Activated naive CD4-positive, alpha-beta T cell treated with anti-CD3 and anti-CD28 coated beads for 36 hours (primary cell): ENCODE data around the gene INSIG1. TPM values are rescaled to one million over a fixed set of nuclear protein-coding genes. Genes with fewer than 3 reads are reported as not detected.
A peak's percentile ranks its signal among the peaks of the same experiment; 100 is the strongest.

ENCODE experiments used
- CTCF ChIA-PET: fragments of 350-600 bp; sonication (Branson Sonifier 250); formaldehyde crosslinking; loops from one replicate; lab custom pipeline; 2021; ENCODE audit warnings: antibody characterized with exemption; lab: Charles Lee
- DNase-seq: peaks from one replicate; pipeline ENCODE4 v3.0.0-alpha.2; 2020
- H3K27ac Mint-ChIP-seq: one replicate; pipeline ENCODE4 v1.8.0; 2021; ENCODE audit warnings: mild to moderate bottlenecking, mixed read lengths
- H3K27me3 Mint-ChIP-seq: one replicate; pipeline ENCODE4 v1.8.0; 2021; ENCODE audit warnings: low read depth, mixed read lengths
- H3K36me3 Mint-ChIP-seq: one replicate; pipeline ENCODE4 v1.8.0; 2021; ENCODE audit warnings: low read depth, mixed read lengths
- H3K4me1 Mint-ChIP-seq: one replicate; pipeline ENCODE4 v1.8.0; 2021; ENCODE audit warnings: low read depth, mixed read lengths
- H3K4me3 Mint-ChIP-seq: one replicate; pipeline ENCODE4 v1.8.0; 2021; ENCODE audit warnings: mild to moderate bottlenecking, moderate library complexity, mixed read lengths
- H3K9me3 Mint-ChIP-seq: one replicate; pipeline ENCODE4 v1.8.0; 2021; ENCODE audit warnings: mixed read lengths
- intact Hi-C: fragments of 100-400 bp; cut with micrococcal nuclease; formaldehyde crosslinking; loops from one replicate; pipeline ENCODE4 v1.15.1; 2023
- total RNA-seq, 2 experiments: library from RNA; stranded (reverse); gene quantifications; one replicate each; pipeline ENCODE4 v1.2.3, GENCODE V29; 2021

Gene INSIG1
- total RNA-seq, 2 experiments from 2014 or later: 73.2 to 74.8 TPM

DNA sequence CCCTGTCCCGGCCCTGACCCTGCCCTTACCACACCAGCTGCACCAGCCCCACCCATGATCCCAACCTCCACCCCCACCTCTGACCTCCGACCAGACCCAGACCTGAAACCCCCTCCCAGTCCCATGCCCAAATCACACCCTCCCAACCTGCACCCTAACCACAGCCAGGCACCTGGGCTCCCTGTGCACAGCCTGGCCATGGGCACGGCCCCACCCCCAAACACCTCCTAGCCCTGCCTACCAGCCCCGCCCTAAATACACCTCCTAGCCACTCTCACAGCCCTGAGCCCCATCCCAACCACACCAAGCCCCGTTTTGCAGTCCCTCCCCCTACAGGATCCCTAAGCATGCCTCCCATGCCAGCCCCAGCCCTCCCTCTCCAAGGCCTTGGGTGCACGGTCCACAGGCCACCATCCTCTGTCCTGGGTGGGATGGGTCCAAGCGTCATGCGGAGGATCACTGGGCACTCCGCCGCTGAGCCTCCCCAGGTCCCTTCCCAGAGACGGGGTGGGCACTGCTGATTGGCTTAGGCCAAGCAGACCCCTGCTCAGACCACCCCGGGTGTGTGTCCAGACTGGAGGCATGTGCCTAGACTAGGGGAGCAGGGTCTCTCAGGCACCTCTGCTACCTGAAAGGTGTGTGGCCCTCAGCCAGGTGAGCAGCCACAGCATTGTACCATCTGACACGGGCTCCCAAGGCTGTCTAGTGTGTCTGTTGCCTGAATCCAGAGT is 30.1 kb downstream of the INSIG1 start:
- no peak overlapping the region for H3K27ac Mint-ChIP-seq

DNA sequence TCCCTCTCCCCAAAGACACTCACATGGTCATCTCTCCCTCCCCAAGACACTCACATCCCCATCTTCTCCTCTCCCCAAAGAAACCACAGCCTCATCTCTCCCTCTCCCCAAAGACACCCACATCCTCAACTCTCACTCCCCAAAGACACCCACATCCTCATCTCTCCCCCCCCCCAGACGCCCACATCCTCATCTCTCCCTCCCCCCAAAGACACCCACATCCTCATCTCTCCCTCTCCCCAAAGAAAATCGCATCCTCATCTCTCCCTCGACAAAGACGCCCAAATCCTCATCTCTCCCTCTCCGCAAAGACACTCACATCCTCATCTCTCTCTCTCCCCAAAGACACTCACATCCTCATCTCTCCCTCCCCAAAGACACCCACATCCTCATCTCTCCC is 31.5 kb downstream of the INSIG1 start:
- H3K36me3 Mint-ChIP-seq: no peaks in the 10 kb centered on the region
- no peak for DNase-seq
- no peaks in the 10 kb centered on the region for H3K4me1 Mint-ChIP-seq
- H3K27me3 Mint-ChIP-seq: no peaks in the 10 kb centered on the region
- no peak overlapping the region for H3K27ac Mint-ChIP-seq
- H3K9me3 Mint-ChIP-seq: no peaks in the 10 kb centered on the region
- CTCF ChIA-PET: no interaction called here
- no peak overlapping the region for H3K4me3 Mint-ChIP-seq
- intact Hi-C loops: no loop called here

More for the DNA sequence above, 30.1 kb downstream of the INSIG1 start:
- CTCF ChIA-PET: interaction anchor here (0.6 kb wide), 1 partner anchor 236 kb away, joined by 3 read pairs; no protein-coding TSS in a partner anchor
- Mint-ChIP-seq H3K9me3 (peaks cover 11% of the 10 kb centered on the region), H3K4me1 (no peaks in the 10 kb centered on the region), H3K4me3 (no peak overlapping the region), H3K36me3 (no peaks in the 10 kb centered on the region), H3K27me3 (no peaks in the 10 kb centered on the region)
- intact Hi-C loops: no loop called here
- DNase-seq: no peak

DNA sequence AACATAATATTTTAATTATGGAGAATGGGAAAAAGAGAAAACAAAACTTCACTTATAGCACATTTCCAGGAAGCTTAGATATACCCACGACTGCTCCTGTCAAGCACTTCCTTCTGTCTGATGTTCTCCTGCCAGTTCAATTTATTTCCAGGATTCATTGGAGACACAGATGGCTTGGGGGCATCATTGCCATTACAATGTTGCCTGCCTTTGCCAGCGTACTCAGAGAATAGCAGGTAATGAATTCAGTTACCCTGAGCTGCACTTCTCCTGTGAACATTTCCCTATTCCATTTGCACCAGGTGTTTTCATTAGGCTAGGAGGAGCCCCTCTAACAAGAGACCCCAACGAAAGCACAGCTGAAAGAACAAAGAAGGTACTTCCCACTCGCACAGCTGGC is 33.7 kb downstream of the INSIG1 start:
- H3K36me3 Mint-ChIP-seq: no peaks in the 10 kb centered on the region
- DNase-seq: no peak
- H3K4me1 Mint-ChIP-seq: no peaks in the 10 kb centered on the region
- H3K9me3 Mint-ChIP-seq: no peaks in the 10 kb centered on the region
- H3K27me3 Mint-ChIP-seq: no peaks in the 10 kb centered on the region
- CTCF ChIA-PET: no interaction called here
- no peak overlapping the region for H3K4me3 Mint-ChIP-seq
- intact Hi-C loops: no loop called here
- no peak overlapping the region for H3K27ac Mint-ChIP-seq

- peaks cover 3% of the 10 kb centered on the region for H3K4me1 Mint-ChIP-seq
- no peaks in the 10 kb centered on the region for H3K27me3 Mint-ChIP-seq
- no peak overlapping the region for H3K4me3 Mint-ChIP-seq
- H3K27ac Mint-ChIP-seq: no peak overlapping the region
- intact Hi-C loops: no loop called here
- DNase-seq: no peak
- no peaks in the 10 kb centered on the region for H3K9me3 Mint-ChIP-seq
- CTCF ChIA-PET: interaction anchor here (1.0 kb wide), 1 partner anchor 11 kb away, joined by 3 read pairs; no protein-coding TSS in a partner anchor
- H3K36me3 Mint-ChIP-seq: no peaks in the 10 kb centered on the region
Measured at GRCh38 chr7:155333346-155334234, 35.9 kb downstream of the INSIG1 start.

GRCh38 chr7:155336812-155337602 is 39.3 kb downstream of the INSIG1 start:
- intact Hi-C loops: no loop called here
- Mint-ChIP-seq H3K36me3 (no peaks in the 10 kb centered on the region), H3K4me3 (no peak overlapping the region), H3K27me3 (peaks cover 9% of the 10 kb centered on the region), H3K4me1 (peaks cover 10% of the 10 kb centered on the region), H3K27ac (no peak overlapping the region), H3K9me3 (no peaks in the 10 kb centered on the region)
- CTCF ChIA-PET: interaction anchor here (0.6 to 1.0 kb wide), 2 partner anchors 10 to 196 kb away, joined by 3 read pairs; no protein-coding TSS in a partner anchor
- DNase-seq: no peak

GRCh38 chr7:155337946-155338631 is 40.4 kb downstream of the INSIG1 start:
- CTCF ChIA-PET: no interaction called here
- Mint-ChIP-seq H3K4me1 (peaks cover 10% of the 10 kb centered on the region), H3K27ac (no peak overlapping the region), H3K27me3 (peaks cover 11% of the 10 kb centered on the region), H3K4me3 (no peak overlapping the region), H3K36me3 (no peaks in the 10 kb centered on the region), H3K9me3 (no peaks in the 10 kb centered on the region)
- intact Hi-C loops: no loop called here
- no peak for DNase-seq

- H3K27me3 Mint-ChIP-seq: peaks cover 11% of the 10 kb centered on the region
- CTCF ChIA-PET: no interaction called here
- H3K36me3 Mint-ChIP-seq: no peaks in the 10 kb centered on the region
- intact Hi-C loops: loop anchor here (1.0 kb wide), 1 partner anchor 39 kb away; no protein-coding TSS in a partner anchor
- H3K4me3 Mint-ChIP-seq: no peak overlapping the region
- no peak overlapping the region for H3K27ac Mint-ChIP-seq
- DNase-seq: peak; percentile 39
- H3K4me1 Mint-ChIP-seq: peaks cover 12% of the 10 kb centered on the region
- no peaks in the 10 kb centered on the region for H3K9me3 Mint-ChIP-seq
Measured at GRCh38 chr7:155338632-155339320, 41.1 kb downstream of the INSIG1 start.

- no peaks in the 10 kb centered on the region for H3K9me3 Mint-ChIP-seq
- H3K27ac Mint-ChIP-seq: no peak overlapping the region
- no peak for DNase-seq
- H3K36me3 Mint-ChIP-seq: no peaks in the 10 kb centered on the region
- peaks cover 18% of the 10 kb centered on the region for H3K4me1 Mint-ChIP-seq
- peaks cover 11% of the 10 kb centered on the region for H3K27me3 Mint-ChIP-seq
- intact Hi-C loops: loop anchor here (1.0 kb wide), 1 partner anchor 40 kb away; no protein-coding TSS in a partner anchor
- no peak overlapping the region for H3K4me3 Mint-ChIP-seq
- CTCF ChIA-PET: no interaction called here
Measured at GRCh38 chr7:155339474-155339873, 41.8 kb downstream of the INSIG1 start.

DNA sequence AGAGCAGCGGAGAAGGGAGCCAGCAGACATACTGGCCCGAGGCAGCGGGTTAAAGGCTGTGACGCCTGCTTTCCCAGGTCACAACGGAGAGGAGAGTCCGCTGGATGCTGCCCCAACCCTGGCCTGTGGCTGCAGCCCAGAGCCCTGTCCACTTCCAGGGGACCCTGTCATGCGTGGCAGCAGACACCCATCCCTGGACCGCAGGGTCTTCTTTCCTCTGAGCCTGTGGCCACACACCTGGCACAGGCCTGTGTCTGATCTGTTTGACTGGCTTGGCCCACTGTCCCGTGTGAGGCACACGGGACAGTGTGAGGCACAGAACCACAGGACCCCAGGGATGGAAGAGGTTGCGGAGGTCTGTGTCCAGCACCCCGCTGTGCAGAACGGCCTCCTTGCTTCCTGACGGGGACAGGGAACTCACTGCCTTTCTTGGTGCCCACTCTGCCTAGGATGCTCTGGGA is 42.4 kb downstream of the INSIG1 start:
- Mint-ChIP-seq H3K4me1 (peaks cover 20% of the 10 kb centered on the region), H3K36me3 (no peaks in the 10 kb centered on the region), H3K4me3 (no peak overlapping the region), H3K27me3 (peaks cover 11% of the 10 kb centered on the region), H3K27ac (no peak overlapping the region), H3K9me3 (no peaks in the 10 kb centered on the region)
- DNase-seq: no peak
- intact Hi-C loops: loop anchor here (10.0 kb wide), 1 partner anchor 265 kb away; the partner anchor contains the start of gene HTR5A
- CTCF ChIA-PET: no interaction called here

DNA sequence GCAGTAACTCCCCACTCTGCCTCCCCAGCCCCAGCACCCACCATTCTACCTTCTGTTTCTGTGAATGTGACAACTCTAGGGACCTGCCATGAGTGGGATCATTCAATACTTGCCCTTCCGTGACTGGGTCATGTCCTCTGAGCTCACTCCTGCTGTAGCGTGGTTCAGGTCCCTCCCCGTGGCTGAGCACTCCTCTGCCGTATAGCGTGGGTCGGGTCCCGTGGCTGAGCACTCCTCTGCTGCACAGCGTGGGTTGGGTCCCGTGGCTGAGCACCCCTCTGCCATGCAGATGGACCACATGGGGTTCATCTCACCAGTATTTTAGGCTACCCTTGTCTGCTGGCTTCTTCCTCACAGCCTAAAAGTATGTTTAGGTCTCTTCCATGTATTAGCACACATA is 43.0 kb downstream of the INSIG1 start:
- no peaks in the 10 kb centered on the region for H3K36me3 Mint-ChIP-seq
- peaks cover 11% of the 10 kb centered on the region for H3K27me3 Mint-ChIP-seq
- DNase-seq: no peak
- intact Hi-C loops: loop anchor here (10.0 kb wide), 1 partner anchor 266 kb away; the partner anchor contains the start of gene HTR5A
- CTCF ChIA-PET: no interaction called here
- peaks cover 23% of the 10 kb centered on the region for H3K4me1 Mint-ChIP-seq
- no peak overlapping the region for H3K27ac Mint-ChIP-seq
- no peaks in the 10 kb centered on the region for H3K9me3 Mint-ChIP-seq
- H3K4me3 Mint-ChIP-seq: no peak overlapping the region

- intact Hi-C loops: loop anchor here (10.0 kb wide), 1 partner anchor 267 kb away; the partner anchor contains the start of gene HTR5A
- no peak overlapping the region for H3K4me3 Mint-ChIP-seq
- CTCF ChIA-PET: no interaction called here
Measured at GRCh38 chr7:155341463-155341983, 43.8 kb downstream of the INSIG1 start.

More at GRCh38 chr7:155341463-155341983, 43.8 kb downstream of the INSIG1 start:
- H3K4me1 Mint-ChIP-seq: peaks cover 23% of the 10 kb centered on the region
- H3K27me3 Mint-ChIP-seq: peaks cover 11% of the 10 kb centered on the region
- H3K27ac Mint-ChIP-seq: no peak overlapping the region
- no peaks in the 10 kb centered on the region for H3K36me3 Mint-ChIP-seq
- H3K9me3 Mint-ChIP-seq: no peaks in the 10 kb centered on the region
- no peak for DNase-seq
